H1 (cell line): Measurements from ENCODE around the gene PI4KA. TPM values are rescaled to one million over a fixed set of nuclear protein-coding genes. Genes with fewer than 3 reads are reported as not detected.
A peak's percentile ranks its signal among the peaks of the same experiment; 100 is the strongest.

Experiments used
- CTCF ChIA-PET: fragments of 300-600 bp; sonication (Branson Sonifier 250); formaldehyde crosslinking; loops from one replicate; lab custom pipeline; 2021; ENCODE audit not compliant: partially characterized antibody; lab: Charles Lee
- POLR2A ChIA-PET: fragments of 300-600 bp; sonication (Branson Sonifier 250); formaldehyde crosslinking; loops from one replicate; lab custom pipeline; 2021; ENCODE audit warnings: inconsistent platforms; ENCODE audit not compliant: partially characterized antibody; lab: Charles Lee
- DNase-seq, 2 experiments: peaks; one replicate each; pipeline versions ENCODE4 v3.0.0 to v3.0.0-alpha.2; 2010 to 2022; ENCODE audit warnings: low spot score in 2 of 2, low read depth in 1 of 2, mixed read lengths in 1 of 2
- FAIRE-seq: peaks from 2 replicates; lab custom pipeline; 2011; peaks lifted over from hg19 to GRCh38; lab: Jason Lieb, UNC
- H2AFZ ChIP-seq: 2 replicates; pipeline ENCODE4 v1.8.1; 2012; ENCODE audit warnings: low read length, inconsistent platforms
- H2AK5ac ChIP-seq: 2 replicates; pipeline ENCODE4 v1.6.1; 2013; ENCODE audit warnings: low read depth, low read length
- H2BK120ac ChIP-seq: replicated peaks from 2 replicates; pipeline ENCODE3; 2013; ENCODE audit warnings: low read depth, low read length, inconsistent platforms
- H2BK12ac ChIP-seq: 2 replicates; pipeline ENCODE4 v1.6.1; 2013; ENCODE audit warnings: low read depth, low read length
- H2BK15ac ChIP-seq: 2 replicates; pipeline ENCODE4 v1.6.1; 2013; ENCODE audit warnings: low read length
- H2BK20ac ChIP-seq: 2 replicates; pipeline ENCODE4 v1.6.1; 2013; ENCODE audit warnings: low read length
- H2BK5ac ChIP-seq: 2 replicates; pipeline ENCODE4 v1.6.1; 2013; ENCODE audit warnings: low read depth, low read length
- H3K14ac ChIP-seq: 2 replicates; pipeline ENCODE4 v1.6.1; 2013; ENCODE audit warnings: inconsistent platforms; ENCODE audit not compliant: insufficient read length
- H3K18ac ChIP-seq: 2 replicates; pipeline ENCODE4 v1.6.1; 2013; ENCODE audit warnings: low read length; ENCODE audit errors: extremely low read depth
- H3K23ac ChIP-seq: 2 replicates; pipeline ENCODE4 v1.6.1; 2013; ENCODE audit warnings: inconsistent platforms; ENCODE audit not compliant: insufficient read length
- H3K23me2 ChIP-seq: 2 replicates; pipeline ENCODE4 v1.6.1; 2013; ENCODE audit warnings: low read depth, low read length
- H3K27ac ChIP-seq: 2 replicates; pipeline ENCODE4 v1.6.1; 2011; ENCODE audit warnings: low read depth, low read length, inconsistent platforms
- H3K27me3 ChIP-seq, 4 experiments: replicated peaks in 1 of 4; 1 replicate in 1 of 4; 2 replicates in 3 of 4; pipeline versions ENCODE4 v1.6.1 to v1.8.1; 2011 to 2013; ENCODE audit warnings: low read length in 3 of 4, mild to moderate bottlenecking in 3 of 4, inconsistent platforms in 2 of 4, mixed read lengths in 2 of 4, moderate library complexity in 1 of 4; ENCODE audit not compliant: control insufficient read depth in 3 of 4, insufficient read depth in 3 of 4; ENCODE audit errors: extremely low read depth in 1 of 4
- H3K36me3 ChIP-seq, 4 experiments: 2 replicates each; pipeline versions ENCODE4 v1.6.1 to v1.8.1; 2011 to 2013; ENCODE audit warnings: mild to moderate bottlenecking in 4 of 4, low read length in 3 of 4, moderate library complexity in 2 of 4, control low read depth in 1 of 4, inconsistent platforms in 1 of 4; ENCODE audit not compliant: insufficient read depth in 4 of 4, control insufficient read depth in 2 of 4
- H3K4ac ChIP-seq: replicated peaks from 2 replicates; pipeline ENCODE3; 2013; ENCODE audit warnings: low read length, low read depth, mixed read lengths, inconsistent platforms; ENCODE audit not compliant: insufficient read length
- H3K4me1 ChIP-seq, 4 experiments: replicated peaks in 1 of 4; 1 replicate in 1 of 4; 2 replicates in 3 of 4; pipeline versions ENCODE4 v1.6.1 to v1.8.1; 2011 to 2013; ENCODE audit warnings: low read length in 3 of 4, inconsistent platforms in 2 of 4, mixed read lengths in 1 of 4; ENCODE audit not compliant: insufficient read depth in 4 of 4, control insufficient read depth in 3 of 4
- H3K4me2 ChIP-seq, 2 experiments: 2 replicates each; pipeline versions ENCODE4 v1.6.1 to v1.8.1; 2011 to 2013; ENCODE audit warnings: low read depth in 2 of 2, low read length in 2 of 2, control low read depth in 1 of 2, inconsistent platforms in 1 of 2, mild to moderate bottlenecking in 1 of 2; ENCODE audit not compliant: insufficient read depth in 1 of 2
- H3K4me3 ChIP-seq, 4 experiments: fragments of 200-600, 300-600 bp in 1 of 4; sonication (generic), shearing (Covaris generic), sonication (Bioruptor Twin) in 1 of 4; 2 replicates each; pipeline versions ENCODE4 v1.5.1 to v1.8.1; 2011 to 2016; ENCODE audit warnings: low read length in 4 of 4, low read depth in 3 of 4, control low read depth in 2 of 4, inconsistent platforms in 2 of 4, mild to moderate bottlenecking in 2 of 4, mixed read lengths in 1 of 4, moderate library complexity in 1 of 4; ENCODE audit not compliant: insufficient read depth in 2 of 4; ENCODE audit errors: extremely low read depth in 1 of 4
- H3K56ac ChIP-seq: replicated peaks from 2 replicates; pipeline ENCODE3; 2013; ENCODE audit warnings: low read depth, mild to moderate bottlenecking, mixed read lengths, low read length, inconsistent platforms; ENCODE audit not compliant: insufficient read length
- H3K79me1 ChIP-seq: 2 replicates; pipeline ENCODE4 v1.6.1; 2013; ENCODE audit warnings: low read depth, low read length, control low read depth
- H3K79me2 ChIP-seq, 2 experiments: 2 replicates each; pipeline versions ENCODE4 v1.6.1 to v1.8.1; 2012 to 2013; ENCODE audit warnings: low read length in 2 of 2, mild to moderate bottlenecking in 2 of 2, inconsistent platforms in 1 of 2; ENCODE audit not compliant: insufficient read depth in 2 of 2, control insufficient read depth in 1 of 2
- H3K9ac ChIP-seq, 4 experiments: replicated peaks in 1 of 4; 1 replicate in 1 of 4; 2 replicates in 3 of 4; pipeline versions ENCODE4 v1.6.1 to v1.8.1; 2011 to 2013; ENCODE audit warnings: low read depth in 3 of 4, low read length in 3 of 4, control low read depth in 2 of 4, mild to moderate bottlenecking in 2 of 4, moderate library complexity in 2 of 4, inconsistent platforms in 1 of 4; ENCODE audit errors: extremely low read depth in 1 of 4
- H3K9me3 ChIP-seq, 2 experiments: 2 replicates each; pipeline versions ENCODE4 v1.6.1 to v1.8.1; 2012 to 2013; ENCODE audit warnings: mild to moderate bottlenecking in 2 of 2, moderate library complexity in 2 of 2, control low read depth in 1 of 2, inconsistent platforms in 1 of 2, low read depth in 1 of 2, low read length in 1 of 2, mixed read lengths in 1 of 2; ENCODE audit not compliant: insufficient read depth in 2 of 2
- H4K20me1 ChIP-seq, 2 experiments: replicated peaks in 1 of 2; 2 replicates each; pipeline versions ENCODE3 to v1.8.1; 2011 to 2013; ENCODE audit warnings: inconsistent platforms in 2 of 2, low read length in 2 of 2, mild to moderate bottlenecking in 1 of 2; ENCODE audit not compliant: insufficient read depth in 2 of 2, control insufficient read depth in 1 of 2
- H4K5ac ChIP-seq: 2 replicates; pipeline ENCODE4 v1.6.1; 2013; ENCODE audit warnings: low read length, low read depth, mixed read lengths, inconsistent platforms; ENCODE audit not compliant: insufficient read length
- H4K8ac ChIP-seq: 2 replicates; pipeline ENCODE4 v1.8.0; 2013; ENCODE audit warnings: mild to moderate bottlenecking, moderate library complexity, low read length, inconsistent platforms; ENCODE audit not compliant: insufficient read depth; ENCODE audit errors: extremely low read depth
- H4K91ac ChIP-seq: replicated peaks from 2 replicates; pipeline ENCODE3; 2013; ENCODE audit warnings: low read length, mixed read lengths, inconsistent platforms; ENCODE audit not compliant: insufficient read length
- CTBP2 ChIP-seq: IDR thresholded peaks from 2 replicates; pipeline ENCODE4 v1.7.0; 2011; ENCODE audit warnings: borderline replicate concordance, mild to moderate bottlenecking, moderate library complexity, mixed read lengths, low read length; ENCODE audit not compliant: insufficient read depth, insufficient read length
- WGBS, 2 experiments: shearing (Covaris generic) in 1 of 2; methylation state at CpG; one replicate each; pipeline versions ENCODE4 v1.1.6 to v1.1.7; 2013 to 2015; ENCODE audit warnings: low lambda C conversion rate in 2 of 2, mixed read lengths in 2 of 2, inconsistent platforms in 1 of 2, low coverage in 1 of 2, missing lambda C conversion rate in 1 of 2; ENCODE audit not compliant: insufficient replicate concordance in 2 of 2, insufficient coverage in 1 of 2, insufficient read length in 1 of 2; ENCODE audit errors: extremely low coverage in 1 of 2, missing lambda C conversion rate in 1 of 2; 5-methylcytosine and 5-hydroxymethylcytosine counted together
- polyA plus RNA-seq, 7 experiments: library from polyadenylated mRNA; depleted of rRNA in 3 of 7; stranded (reverse) in 5 of 7; unstranded in 2 of 7; fragments of >200 nt in 5 of 7; fragments of 200-250 nt in 2 of 7; gene quantifications; 1 replicate in 5 of 7; 2 replicates in 1 of 7; 4 replicates in 1 of 7; pipeline versions ENCODE4 v1.2.1 to v1.2.3, GENCODE V29; 2011 to 2013; ENCODE audit warnings: missing spikeins in 2 of 7, mixed read lengths in 2 of 7
- total RNA-seq: library from RNA; stranded (reverse); fragmentation: NEBNext Ultra II Directional; extraction: Animal tissue kit (Norgen Biotek cat#: 25700); gene quantifications from 2 replicates; pipeline ENCODE4 v1.2.1, GENCODE V29; 2021

The PI4KA gene
- total and polyA plus RNA-seq, 2 of the 8 experiments (the other 6 are each of a cell fraction or from before 2014, with no cell fraction given): 22.5 to 37.7 TPM

DNA sequence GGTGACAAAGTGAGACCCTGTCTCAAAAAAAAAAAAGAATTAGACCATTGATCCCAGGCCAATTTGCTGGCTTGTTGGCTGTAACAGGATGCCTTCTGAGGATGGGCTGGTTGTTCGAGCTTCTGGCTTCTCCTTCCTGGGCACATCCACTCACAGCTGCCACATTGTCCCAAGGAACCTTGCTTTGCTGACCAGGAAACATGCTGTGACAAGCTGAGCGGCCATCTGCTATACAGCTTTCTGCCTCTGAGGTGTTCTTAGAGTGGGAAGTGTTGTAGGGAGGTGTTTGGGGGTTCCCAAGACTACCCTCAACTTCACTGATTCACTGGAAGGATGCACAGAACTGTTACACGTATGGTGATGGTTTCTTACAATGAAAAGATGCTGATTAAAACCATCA, 6.7 kb upstream of the PI4KA start:
- Histone ChIP-seq H4K91ac (no peak overlapping the region), H3K27me3 (no peaks in the 10 kb centered on the region), H3K27ac (no peak overlapping the region), H4K8ac (0 out of 2 replicates have a peak overlapping the region, but pooled peaks have one; percentile 37), H2BK5ac (no peak overlapping the region), H2AFZ (no peak overlapping the region), H4K5ac (no peak overlapping the region), H3K4me1 (no peaks in the 10 kb centered on the region; a peak in 1 of 7 replicates), H2BK120ac (no peak overlapping the region), H3K36me3 (no peaks in the 10 kb centered on the region), H3K23ac (no peak overlapping the region), H3K4me3 (no peak overlapping the region), H3K18ac (no peak overlapping the region), H3K79me2 (no peaks in the 10 kb centered on the region), H3K56ac (no peak overlapping the region), H3K79me1 (no peaks in the 10 kb centered on the region; the same call in 1 of the 2 replicates), H2BK15ac (no peak overlapping the region), H3K23me2 (no peaks in the 10 kb centered on the region), H4K20me1 (peaks cover 1 to 6% of the 10 kb centered on the region in 2 experiments), H3K4ac (no peak overlapping the region), H3K14ac (no peak overlapping the region), H3K9me3 (no peaks in the 10 kb centered on the region), H2BK20ac (no peak overlapping the region), H3K9ac (no peak overlapping the region; a peak in 1 of 7 replicates), H3K4me2 (no peak overlapping the region), H2BK12ac (no peak overlapping the region), H2AK5ac (no peak overlapping the region)
- DNase-seq (no peak), FAIRE-seq (no peak)
- TF ChIP-seq CTBP2: no peak
- WGBS, 2 experiments: 81% methylated on average over 3 of the region's 3 CpGs; no CpG with 5 or more reads in 1 of the 2 experiments
- CTCF ChIA-PET: interaction anchor here (0.7 to 1.4 kb wide), 6 partner anchors 9 to 61 kb away, joined by 3 to 10 read pairs (median 4); partner anchors contain the start of gene CRKL
- POLR2A ChIA-PET: interaction anchor here (0.9 kb wide), 1 partner anchor 8 kb away, joined by 6 read pairs; no protein-coding TSS in a partner anchor
